NCI-H774 (cell line): Measurements from ENCODE around the gene AGR3.

Experiments
- DNase-seq: peaks from one replicate; lab custom pipeline; 2025; lab: John Stamatoyannopoulos, UW

AGR3 gene

DNA sequence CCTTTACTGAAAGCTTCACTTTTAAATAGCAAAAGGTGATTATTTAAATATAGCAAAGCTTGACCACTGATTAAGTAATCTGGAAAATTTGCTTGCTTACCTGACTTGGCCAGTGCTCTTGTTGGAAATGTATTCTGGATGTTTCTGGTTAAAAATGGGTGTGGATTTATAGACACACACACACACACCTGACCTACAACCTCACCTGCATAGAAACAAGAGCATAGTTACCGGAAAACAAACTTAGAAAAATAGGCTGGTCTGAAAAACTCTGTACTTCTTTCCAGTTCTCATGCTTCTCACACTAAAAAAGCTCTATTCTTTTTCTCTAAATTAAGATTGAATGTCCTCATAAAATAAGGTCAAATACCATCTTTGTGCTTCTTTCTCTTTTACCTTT, at the start of gene AGR3:
AGR3 (minus strand) TSS at position 140 of the 400 bp plus-strand sequence. CDS start 3,365 bp downstream, outside the sequence.
- DNase-seq, result peak; percentile 15

DNA sequence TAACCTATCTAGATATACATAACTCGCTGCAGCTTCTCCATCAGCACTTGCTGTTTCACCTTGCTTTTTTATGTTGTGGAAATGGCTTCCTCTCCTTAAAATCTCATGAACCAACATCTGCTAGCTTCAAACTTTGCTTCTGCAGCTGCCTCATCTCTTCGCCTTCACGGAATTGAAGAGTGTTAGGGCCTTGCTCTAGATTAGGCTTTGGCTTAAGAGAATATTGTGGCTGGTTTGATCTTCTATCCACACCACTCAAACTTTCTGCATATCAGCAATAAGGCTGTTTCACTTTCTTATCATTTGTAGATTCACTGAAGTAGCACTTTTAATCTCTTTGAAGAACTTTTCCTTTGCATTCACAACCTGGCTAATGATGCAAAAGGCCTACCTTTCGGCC, 49.2 kb upstream of the AGR3 start:
- DNase-seq, result no peak

DNA sequence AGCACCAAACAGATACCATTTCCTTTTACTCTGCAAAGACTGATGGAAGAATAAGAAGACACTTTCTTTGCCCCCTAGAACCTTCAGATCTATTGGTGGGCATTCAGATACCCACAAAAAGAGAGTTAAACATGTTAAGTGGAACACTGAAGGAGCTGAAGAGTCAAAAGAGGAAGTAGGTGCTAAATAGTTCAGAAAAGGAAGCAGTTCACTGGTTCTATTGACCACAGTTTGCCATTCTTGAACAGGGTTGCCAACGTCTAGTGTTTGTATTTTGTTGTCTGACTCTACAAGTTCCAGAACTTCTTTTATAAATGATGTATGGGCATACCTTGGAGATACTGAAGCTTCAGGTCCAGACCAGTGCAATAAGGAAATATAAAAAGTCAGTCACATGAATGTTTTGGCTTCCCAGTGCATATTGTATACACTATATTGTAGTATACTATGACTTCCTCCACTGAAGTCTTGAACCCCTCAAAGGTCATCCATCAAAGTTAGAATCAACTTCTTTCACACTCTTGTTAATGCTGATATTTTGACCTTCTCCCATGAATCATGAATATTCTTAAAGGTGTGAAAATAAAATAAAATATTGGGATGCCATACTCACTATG, 47.5 kb upstream of the AGR3 start:
- no peak for DNase-seq

DNA sequence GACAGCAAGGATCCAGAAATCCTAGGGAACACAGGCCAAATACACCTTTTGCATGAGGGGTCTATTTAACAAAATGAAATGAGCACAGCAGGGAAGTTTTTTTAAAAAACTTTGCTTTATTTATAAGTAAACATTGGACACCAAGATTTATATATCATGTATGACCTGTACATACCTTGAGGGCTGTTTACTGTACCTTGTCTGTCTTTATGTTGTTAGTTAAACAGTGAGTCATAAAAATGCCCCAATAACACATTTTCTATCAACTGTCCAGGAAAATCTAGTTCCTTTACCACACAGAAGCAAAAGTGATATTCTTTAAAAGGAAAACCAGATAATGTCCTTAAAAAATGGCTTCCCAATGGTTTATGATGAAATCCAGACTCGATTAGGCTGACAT, 45.1 kb upstream of the AGR3 start:
- no peak for DNase-seq

DNA sequence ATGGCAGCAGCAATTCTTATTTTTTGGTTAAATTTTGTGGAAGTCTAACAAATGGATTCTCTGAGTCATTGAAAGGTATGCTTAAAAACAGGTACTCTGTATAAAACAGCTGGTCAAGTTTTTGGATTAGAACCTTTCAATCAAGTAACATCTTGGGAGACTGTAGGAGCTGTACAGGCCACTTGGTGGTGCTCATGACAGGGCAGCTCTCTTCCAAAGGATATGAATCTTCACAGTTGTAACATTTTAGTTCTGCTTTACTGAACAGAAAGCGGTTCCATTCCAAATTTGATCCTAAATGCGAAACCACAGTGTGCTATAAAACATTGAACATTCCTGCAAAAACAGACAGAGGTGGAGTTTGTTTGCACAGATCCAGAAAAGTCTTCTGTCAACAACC, 44.5 kb upstream of the AGR3 start:
- DNase-seq, result no peak

DNA sequence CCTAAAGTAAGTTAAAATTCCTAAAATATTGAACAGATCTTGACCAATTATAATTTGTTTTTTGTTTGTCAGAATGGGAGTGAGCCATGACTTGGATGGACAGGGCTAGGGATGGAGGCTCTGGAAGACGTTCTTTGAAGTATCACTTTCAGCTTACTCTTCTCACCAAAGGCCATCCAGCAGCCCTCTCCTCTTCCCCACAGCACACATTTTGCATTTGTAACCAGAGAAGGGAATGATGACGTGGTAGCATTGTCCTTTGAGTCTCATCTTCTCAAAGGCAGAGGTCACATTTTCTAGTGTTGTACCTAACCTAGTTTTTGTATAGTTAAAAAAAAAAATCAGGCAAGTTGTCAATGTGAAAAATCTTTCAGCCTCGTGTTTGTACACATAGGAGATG, 43.8 kb upstream of the AGR3 start:
- DNase-seq, result no peak

DNA sequence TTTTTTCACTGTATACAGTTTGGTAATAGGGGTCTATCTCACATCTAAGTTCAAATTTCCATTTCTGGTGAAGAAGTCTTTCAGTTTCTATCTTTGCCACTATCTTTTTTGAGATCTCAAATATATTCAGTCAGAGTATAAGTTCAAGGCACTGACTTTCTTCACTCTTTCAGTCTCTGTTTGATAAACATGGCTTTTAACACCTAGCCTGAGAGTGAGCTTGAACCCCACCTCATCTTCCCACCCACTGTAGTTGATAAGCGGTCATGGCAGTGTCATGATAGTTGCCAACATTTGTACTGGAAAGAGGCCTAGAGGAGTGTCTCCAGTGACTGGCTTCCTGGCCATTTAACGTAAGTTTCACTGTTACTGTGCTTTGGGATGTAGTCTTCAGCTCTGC, 41.2 kb upstream of the AGR3 start:
- no peak for DNase-seq

DNA sequence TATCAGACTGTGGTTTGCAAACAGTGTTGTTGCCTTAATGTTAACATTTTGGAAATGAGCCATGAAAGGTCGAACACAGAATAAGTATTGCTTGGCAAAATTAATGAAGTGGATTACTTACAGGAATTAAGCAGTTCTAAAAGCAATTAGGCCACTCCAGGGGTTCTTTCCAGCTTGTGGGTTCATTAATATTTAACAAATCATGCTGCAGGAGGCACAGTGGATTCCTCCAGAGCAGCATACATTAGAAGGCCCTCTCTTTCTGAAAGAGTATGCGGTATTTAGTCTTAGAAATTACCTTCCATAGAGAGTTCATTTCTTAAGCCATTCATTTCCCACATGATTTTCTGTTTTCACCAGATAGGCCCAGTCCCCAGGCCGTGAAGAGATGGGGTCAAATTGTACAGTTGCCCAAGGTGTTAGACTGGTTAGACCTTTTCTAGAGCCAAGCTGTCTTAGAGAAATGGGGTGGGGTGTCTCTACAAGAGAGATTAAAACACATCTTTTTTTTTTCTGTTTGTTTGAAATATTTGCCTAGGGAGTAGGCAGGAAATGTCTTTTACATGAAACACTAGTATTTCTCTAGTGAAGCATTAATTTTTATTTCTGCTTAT, 40.0 kb upstream of the AGR3 start:
- DNase-seq, result no peak

DNA sequence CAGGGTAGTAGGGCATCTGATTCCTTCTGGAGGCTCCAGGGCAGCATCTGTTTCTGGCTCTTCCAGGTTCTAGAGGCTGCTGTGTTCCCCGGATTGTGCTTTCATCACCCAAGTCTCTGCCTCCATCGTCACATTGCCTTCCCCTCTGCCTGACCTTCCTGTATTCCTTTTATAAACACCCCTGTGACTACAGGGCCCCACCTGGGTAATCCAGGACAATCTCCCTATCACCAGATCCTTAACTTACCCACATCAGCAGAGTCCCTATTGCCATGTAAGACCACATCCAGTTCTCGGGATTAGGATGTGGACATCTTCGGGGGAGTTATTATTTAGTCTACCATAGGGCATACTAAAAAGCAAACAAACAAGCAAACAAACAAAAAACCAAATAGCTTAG, 39.4 kb upstream of the AGR3 start:
- DNase-seq, result no peak

DNA sequence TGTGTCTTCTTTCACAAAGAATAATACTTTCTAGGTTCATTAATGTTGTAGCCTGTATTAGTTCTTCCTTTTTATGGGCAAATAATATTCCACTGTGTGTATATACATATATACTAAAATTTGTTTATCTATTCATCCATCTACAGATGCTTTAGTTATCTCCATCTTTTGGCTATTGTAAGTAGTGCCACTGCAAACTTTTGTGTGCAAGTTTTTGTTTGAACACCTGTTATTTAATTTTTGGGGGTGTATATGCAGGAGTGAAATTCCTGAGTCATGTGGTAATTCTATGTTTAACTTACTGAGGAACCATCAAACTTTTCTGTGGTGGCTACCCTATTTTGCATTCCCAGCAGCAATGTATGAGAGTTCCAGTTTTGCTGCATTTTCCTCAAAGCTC, 37.7 kb upstream of the AGR3 start:
- no peak for DNase-seq

DNA sequence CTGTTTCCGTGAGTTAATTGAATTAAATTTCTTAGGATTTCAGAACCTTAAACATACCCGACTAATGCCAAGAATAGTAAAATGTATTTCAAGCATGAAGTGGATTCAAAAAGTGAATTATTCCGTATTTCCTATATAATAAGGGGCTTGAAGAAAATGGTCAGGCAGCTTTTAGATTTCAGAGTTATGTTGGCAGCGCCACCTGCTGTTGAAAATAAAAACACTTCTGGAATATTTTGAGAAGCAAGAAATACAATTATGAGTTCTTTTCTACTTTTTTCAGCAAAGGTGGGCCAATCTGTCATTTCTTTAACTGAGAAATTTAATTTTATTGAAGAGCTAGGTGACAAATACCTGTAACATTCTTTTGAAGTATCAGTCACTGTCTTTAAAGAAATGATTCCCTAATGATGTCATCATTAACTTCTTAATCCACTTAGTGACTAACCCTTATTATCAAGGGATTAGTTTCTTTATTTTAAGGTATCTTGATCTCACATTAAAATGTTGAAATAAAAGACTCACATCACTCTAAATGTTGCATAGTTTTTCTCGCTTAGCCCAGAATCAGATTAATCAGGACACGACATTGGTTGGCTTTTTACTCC, 36.6 kb upstream of the AGR3 start:
- DNase-seq, result peak; percentile 25

DNA sequence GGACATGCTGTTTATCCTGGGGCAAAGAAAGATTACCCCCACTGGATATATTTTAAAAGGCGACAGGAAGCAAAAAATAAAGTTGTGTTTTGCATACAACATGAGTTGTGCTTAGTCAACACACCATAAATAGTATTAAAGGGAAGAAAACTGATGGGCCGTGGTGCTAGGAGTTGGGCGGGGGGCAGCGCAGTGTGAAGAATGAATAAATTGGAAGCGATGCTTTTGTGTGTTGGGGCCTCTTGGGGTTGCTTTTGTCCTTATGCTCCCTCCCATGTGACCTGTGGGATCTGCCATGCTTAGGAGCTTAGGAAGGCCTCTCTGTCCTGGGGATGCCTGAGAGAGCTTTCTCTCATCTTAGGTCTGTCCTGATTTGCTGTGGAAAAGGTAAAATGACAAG, 35.0 kb upstream of the AGR3 start:
- DNase-seq, result no peak

DNA sequence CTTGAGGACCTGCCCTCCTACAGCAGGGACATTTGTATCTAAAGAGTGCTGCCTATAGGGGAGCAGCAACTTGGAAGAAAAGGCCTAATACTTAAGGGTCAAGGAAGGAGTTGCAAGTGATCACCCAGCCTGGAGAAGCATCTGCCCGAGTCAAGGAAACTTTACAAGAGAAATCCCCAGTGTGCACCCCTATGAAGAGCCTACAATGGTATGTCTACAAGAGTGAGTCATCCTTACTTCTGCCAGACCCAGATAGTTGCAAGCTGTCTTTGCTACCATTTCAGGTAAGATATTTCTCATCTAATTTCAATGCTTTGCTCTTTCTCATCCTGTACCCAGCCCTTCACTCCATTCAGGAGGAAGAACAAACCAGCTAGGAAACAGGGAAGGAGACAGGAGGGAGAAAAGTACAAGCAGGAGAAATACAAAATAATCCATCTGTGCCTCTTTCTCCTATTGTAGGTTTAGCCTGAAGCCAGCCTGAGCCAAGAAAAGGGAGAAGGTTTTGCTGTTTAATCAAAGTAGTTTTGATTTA, 34.4 kb upstream of the AGR3 start:
- no peak for DNase-seq

DNA sequence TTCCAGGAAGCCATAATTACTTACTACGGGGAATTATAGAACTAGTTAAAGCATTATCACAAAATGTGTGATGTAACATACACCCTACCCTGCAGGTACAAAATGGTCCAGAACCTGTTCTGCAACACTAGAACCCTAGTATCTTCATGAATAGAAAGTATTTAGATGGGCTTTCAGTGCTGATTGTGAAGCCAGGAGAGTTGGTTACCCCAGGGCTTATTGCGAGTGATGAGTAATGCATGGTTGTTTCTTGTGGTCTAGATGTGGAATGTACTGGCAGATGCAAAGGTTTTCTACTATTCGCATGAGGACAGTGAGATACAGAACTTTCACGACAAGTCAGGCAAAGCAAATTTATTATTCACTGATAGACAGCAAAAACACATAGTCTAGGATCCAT, 33.6 kb upstream of the AGR3 start:
- no peak for DNase-seq

DNA sequence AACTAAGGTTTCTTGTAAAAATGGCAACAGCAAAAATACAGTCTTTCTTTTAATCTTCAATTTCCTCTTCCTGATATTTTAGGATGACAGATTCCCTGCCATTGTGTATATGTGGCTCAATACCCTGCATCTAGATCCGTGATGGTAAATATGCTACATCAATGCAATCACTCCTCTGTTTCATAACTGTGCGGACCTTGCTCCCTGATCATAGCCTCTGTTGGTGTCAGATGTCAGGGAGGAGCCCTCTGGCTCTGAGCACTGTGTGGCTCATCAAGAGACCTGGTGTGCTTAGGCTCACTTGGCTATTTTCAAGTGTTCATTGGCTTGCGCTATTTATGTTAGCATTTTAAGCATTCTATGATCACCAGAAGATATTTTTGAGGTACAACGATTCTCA, 33.0 kb upstream of the AGR3 start:
- no peak for DNase-seq

DNA sequence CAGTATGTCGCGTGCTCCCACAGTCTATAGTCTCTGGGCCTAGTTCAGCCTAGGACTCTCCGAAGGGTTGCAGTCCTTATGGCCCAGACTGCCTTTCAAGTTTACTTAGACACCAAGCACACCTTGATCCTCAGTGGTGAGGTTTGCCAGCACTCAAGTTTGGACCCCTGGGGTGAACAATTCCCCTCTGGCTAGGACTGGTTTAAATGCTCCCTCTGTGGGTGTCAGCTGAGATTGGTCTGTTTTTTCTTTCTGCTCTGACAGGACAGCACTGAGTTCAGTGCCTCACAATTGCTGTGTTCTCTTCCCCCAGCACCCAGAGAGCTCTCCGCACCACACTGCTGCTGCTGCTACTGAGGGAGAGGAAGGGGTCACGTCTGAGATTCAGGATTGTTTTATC, 31.9 kb upstream of the AGR3 start:
- DNase-seq, result no peak

DNA sequence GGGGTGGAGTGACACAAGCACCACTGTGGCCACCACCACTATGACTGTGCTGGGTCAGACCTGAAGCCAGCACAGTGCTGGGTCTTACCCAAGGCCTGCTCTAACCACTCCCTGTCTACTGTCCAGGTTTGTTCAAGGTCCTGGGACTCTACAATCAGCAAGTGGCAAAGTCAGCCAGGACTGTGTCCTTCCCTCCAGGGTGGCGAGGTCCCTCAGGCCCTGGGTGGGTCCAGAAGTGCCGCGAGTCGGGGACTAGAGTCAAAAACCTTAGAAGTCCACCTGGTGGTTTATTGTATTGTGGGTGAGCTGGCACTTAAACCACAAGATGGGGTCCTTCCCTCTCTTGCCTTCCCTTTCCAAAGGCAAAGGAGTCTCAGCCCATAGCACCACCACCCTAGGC, 30.8 kb upstream of the AGR3 start:
- no peak for DNase-seq

DNA sequence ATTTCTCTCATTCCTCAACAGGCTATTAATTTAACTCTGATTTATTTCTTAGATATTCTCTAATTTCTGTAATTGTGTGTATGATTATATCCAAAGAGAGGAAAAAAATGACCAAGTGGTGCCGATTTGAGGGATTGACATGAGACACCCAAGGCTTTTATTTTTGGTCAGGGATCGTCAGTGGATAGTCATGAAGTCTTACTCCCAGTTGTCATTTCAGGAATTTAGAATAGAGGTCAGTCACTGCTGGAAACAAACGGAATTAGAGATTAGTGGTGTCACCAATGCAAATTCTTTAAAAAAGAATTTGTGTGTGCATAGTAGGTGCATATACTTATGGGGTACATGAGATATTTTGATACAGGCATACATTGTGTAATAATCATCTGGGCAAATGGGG, 26.8 kb upstream of the AGR3 start:
- DNase-seq, result no peak

DNA sequence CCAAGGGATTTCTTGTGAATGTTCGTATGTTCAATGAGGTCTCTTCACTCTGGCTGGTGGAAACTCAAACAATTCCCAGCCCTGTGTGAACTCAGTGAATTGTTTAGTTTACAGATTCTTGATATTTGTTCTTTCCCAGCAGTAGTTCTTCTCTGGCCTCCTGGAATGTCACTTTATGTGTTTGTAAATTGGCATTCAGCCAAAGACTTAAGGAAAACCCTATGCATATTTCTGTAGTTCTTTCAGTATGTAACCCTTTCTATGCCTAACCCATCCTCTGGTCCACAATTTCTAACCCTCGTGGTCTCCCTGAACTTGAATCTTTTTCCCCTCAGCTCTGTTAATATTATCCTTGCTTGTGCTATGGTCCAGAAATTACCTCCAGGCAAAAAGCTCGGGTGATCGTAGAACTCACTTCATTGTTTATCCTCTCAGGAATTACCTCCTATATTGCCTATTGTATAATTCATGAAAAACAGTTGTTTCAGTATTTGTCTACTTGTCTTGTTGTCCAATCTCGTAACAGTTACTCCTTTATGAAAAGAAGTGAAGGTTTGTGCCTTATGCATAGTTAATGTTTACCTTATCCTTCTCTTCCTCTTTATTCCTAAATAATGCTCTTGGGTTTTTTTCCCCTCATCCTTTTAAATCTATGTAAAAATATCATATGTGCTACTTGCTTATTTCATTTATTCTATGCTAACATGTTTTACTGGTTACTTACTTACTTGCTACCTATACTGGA, 23.7 kb upstream of the AGR3 start:
- DNase-seq, result no peak

DNA sequence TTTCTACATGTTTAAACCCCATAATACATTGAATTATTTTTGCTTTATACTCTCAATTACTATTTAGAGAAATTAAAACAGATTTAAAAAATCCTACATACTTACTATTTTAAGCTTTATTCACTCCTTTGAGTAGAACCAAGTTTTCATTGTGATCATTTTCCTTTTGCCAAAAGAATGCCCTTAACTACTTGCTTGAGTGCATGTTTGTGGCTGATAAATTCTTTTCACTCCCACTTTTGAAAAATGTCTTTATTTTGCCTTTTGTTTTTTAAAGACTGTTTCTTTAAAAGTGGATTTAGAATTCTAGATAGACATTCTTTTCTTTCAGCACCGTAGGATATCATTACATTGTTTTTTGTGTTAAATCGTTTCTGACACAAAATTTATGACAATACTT, 22.3 kb upstream of the AGR3 start:
- DNase-seq, result no peak

DNA sequence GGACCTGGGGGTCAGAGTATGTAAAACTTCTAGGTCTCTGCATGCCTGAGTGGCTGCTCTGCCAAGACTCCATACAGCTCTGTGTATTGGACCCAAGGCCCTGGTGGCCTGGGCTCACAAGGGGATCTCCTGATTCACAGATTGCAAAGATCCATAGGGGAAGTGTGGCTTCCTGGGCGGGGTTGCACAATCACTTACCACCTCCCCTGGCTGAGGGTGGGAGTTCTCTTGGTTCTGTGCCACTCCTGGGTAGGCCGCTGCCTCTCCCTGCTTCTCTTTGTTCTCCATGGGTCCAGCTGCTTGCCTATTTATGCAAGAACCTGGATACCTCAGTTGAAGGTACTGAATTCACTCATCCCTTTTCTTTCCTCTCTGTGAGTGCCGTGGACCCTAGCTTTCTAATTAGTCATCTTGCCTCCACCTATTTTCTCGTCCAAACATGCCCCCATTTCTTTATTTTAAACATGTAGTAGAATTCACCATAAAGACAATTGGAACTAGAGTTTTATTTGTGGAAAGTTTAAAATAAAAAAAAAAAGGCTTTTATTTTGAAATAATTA, 18.5 kb upstream of the AGR3 start:
- DNase-seq, result no peak

DNA sequence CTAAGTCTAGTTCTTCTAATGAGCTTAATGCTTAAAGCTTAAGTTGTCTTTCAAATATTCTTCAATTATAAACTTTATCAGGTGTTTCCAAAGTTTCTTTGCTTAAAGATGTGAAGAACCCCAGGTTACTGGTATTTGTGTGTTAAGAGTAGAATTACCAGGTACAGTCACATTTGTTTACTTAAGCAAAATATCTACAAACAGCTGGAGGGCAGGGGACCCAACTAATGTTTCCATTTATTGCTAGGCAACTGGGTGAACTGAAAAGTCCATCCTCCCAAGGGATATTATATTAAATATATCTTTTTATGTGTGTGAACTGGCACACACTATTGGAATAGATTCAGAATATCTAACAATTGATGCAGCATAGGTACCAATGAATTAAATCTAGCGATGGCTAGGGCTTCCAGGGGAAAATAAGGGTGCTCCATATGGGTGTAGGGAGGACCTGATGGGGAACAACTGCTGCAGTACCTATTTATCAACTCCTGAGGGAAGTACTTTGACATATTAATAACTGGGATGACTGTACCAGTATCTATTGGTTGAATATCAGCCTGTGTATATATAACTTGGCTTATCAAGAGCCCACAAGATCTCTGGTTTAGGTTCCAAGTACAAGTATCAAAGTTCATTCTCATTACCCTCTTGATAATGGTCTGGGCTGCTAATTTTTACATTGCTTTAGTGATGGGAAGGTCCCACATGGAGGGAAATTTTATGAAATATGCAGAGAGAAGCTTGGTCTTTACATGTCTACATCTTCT, 10.3 kb upstream of the AGR3 start:
- DNase-seq, result no peak
